K562 (cell line): Measurements from ENCODE around the gene RBM19. TPM values are rescaled to one million over a fixed set of nuclear protein-coding genes. Genes with fewer than 3 reads are reported as not detected.
A peak's percentile ranks its signal among the peaks of the same experiment; 100 is the strongest.

Experiments used
- ERF ChIP-seq: fragments of 450-650 bp; formaldehyde crosslinking; IDR thresholded peaks from 2 replicates; pipeline ENCODE4 v1.4.0; 2020; ENCODE audit warnings: mild to moderate bottlenecking, mixed read lengths
- HCFC1 ChIP-seq: IDR thresholded peaks from 2 replicates; pipeline ENCODE4 v1.6.1; 2012; ENCODE audit warnings: low read depth, low read length, improper control_type of control experiment
- KDM4B ChIP-seq, 2 experiments: fragments of 450-650 bp in 1 of 2; sonication (generic) in 1 of 2; IDR thresholded peaks; 2 replicates each; pipeline ENCODE4 v1.6.1; 2016 to 2017; ENCODE audit warnings: borderline replicate concordance in 2 of 2, antibody characterized with exemption in 1 of 2, low read depth in 1 of 2, mild to moderate bottlenecking in 1 of 2
- MTF1 ChIP-seq: fragments of 250-450 bp; sonication (Bioruptor Pico); IDR thresholded peaks from 2 replicates; pipeline ENCODE4 v1.9.0; 2021; ENCODE audit warnings: moderate library complexity, mild to moderate bottlenecking, inconsistent platforms, borderline replicate concordance
- NFXL1 ChIP-seq: fragments of 450-650 bp; formaldehyde crosslinking; IDR thresholded peaks from 2 replicates; pipeline ENCODE4 v1.4.0; 2021; ENCODE audit warnings: mild to moderate bottlenecking
- NR2C1 ChIP-seq, 2 experiments: fragments of 450-650 bp; IDR thresholded peaks; 2 replicates each; pipeline ENCODE4 v1.6.1; 2017; ENCODE audit warnings: mild to moderate bottlenecking in 2 of 2, antibody characterized with exemption in 1 of 2, inconsistent platforms in 1 of 2, missing compliant biosample characterization in 1 of 2, missing genetic modification characterization in 1 of 2
- RFX1 ChIP-seq: fragments of 450-650 bp; IDR thresholded peaks from 2 replicates; pipeline ENCODE4 v1.6.1; 2016; ENCODE audit warnings: mild to moderate bottlenecking, moderate library complexity
- RUNX1 ChIP-seq: sonication (generic); IDR thresholded peaks from 2 replicates; pipeline ENCODE4 v1.6.1; 2016; ENCODE audit warnings: antibody characterized with exemption, low read depth
- SMAD4 ChIP-seq: fragments of 250-450 bp; sonication (Bioruptor Pico); conservative IDR thresholded peaks from 2 replicates; pipeline ENCODE4 v1.8.0; 2021; ENCODE audit warnings: inconsistent platforms, mild to moderate bottlenecking, moderate library complexity
- SNRNP70 ChIP-seq: fragments of 200-400 bp; formaldehyde crosslinking; optimal IDR thresholded peaks from 2 replicates; pipeline ENCODE3; 2017; ENCODE audit warnings: low read depth, low read length
- SP1 ChIP-seq: sonication (generic); formaldehyde crosslinking; IDR thresholded peaks from 2 replicates; pipeline ENCODE4 v1.8.1; 2022; ENCODE audit warnings: mild to moderate bottlenecking, missing genetic modification reagents
- SRSF3 ChIP-seq: fragments of 200-400 bp; formaldehyde crosslinking; IDR thresholded peaks from 2 replicates; pipeline ENCODE4 v1.6.1; 2016; ENCODE audit warnings: mild to moderate bottlenecking, low read length, moderate library complexity; ENCODE audit not compliant: insufficient read depth
- TAL1 ChIP-seq: fragments of 450-650 bp; IDR thresholded peaks from 2 replicates; pipeline ENCODE4 v1.6.1; 2016; ENCODE audit warnings: mild to moderate bottlenecking
- TCFL5 ChIP-seq: fragments of 250-450 bp; sonication (Bioruptor Pico); conservative IDR thresholded peaks from 2 replicates; pipeline ENCODE4 v1.6.1; 2021; ENCODE audit warnings: mild to moderate bottlenecking, moderate library complexity, matching md5 sums
- U2AF1 ChIP-seq: fragments of 200-400 bp; formaldehyde crosslinking; optimal IDR thresholded peaks from 2 replicates; pipeline ENCODE3; 2017; ENCODE audit warnings: mild to moderate bottlenecking, low read depth, low read length, moderate library complexity
- ZBTB1 ChIP-seq: sonication (generic); formaldehyde crosslinking; IDR thresholded peaks from 2 replicates; pipeline ENCODE4 v1.8.1; 2023; ENCODE audit warnings: missing genetic modification reagents, low read depth, mild to moderate bottlenecking, borderline replicate concordance
- ZNF384 ChIP-seq: IDR thresholded peaks from 2 replicates; pipeline ENCODE4 v1.6.1; 2012; ENCODE audit warnings: low read depth, low read length, improper control_type of control experiment
- polyA plus RNA-seq, 8 experiments: library from polyadenylated mRNA; depleted of rRNA in 4 of 8; stranded (reverse) in 5 of 8; unstranded in 3 of 8; fragments of >200 nt; fragmentation: Nextera tagmentation in 2 of 8; fragmentation: Illumina TruSeq in 1 of 8; extraction: Ambion mirVana in 2 of 8; extraction: Trizol in 1 of 8; gene quantifications; 2 replicates each; pipeline versions ENCODE4 v1.2.1 to v1.2.3, GENCODE V29; 2011 to 2014; ENCODE audit warnings: inconsistent platforms in 1 of 8, missing spikeins in 1 of 8
- total RNA-seq, 7 experiments: library from RNA; depleted of rRNA in 6 of 7; stranded (reverse); fragments of >200 nt in 6 of 7; fragmentation: Illumina TruSeq in 2 of 7; extraction: Trizol in 2 of 7; gene quantifications; 2 replicates each; pipeline versions ENCODE4 v1.2.1 to v1.2.3, GENCODE V29; 2011 to 2021; ENCODE audit warnings: low replicate concordance in 1 of 7
- TF ChIP-seq, protein P1 (sequence below): sonication (generic); formaldehyde crosslinking; IDR thresholded peaks from 2 replicates; pipeline ENCODE4 v1.9.0; 2022; ENCODE audit warnings: mild to moderate bottlenecking, missing genetic modification reagents
- TF ChIP-seq, protein P2 (sequence below): sonication (generic); formaldehyde crosslinking; IDR thresholded peaks from 2 replicates; pipeline ENCODE4 v1.8.0; 2023; ENCODE audit warnings: mild to moderate bottlenecking, missing genetic modification reagents
- TF ChIP-seq, protein P3 (sequence below): sonication (generic); formaldehyde crosslinking; IDR thresholded peaks from 2 replicates; pipeline ENCODE4 v1.4.0; 2020; ENCODE audit warnings: mild to moderate bottlenecking, missing genetic modification reagents
- TF ChIP-seq, protein P4 (sequence below): sonication (generic); formaldehyde crosslinking; IDR thresholded peaks from 2 replicates; pipeline ENCODE4 v1.5.0; 2020; ENCODE audit warnings: missing genetic modification reagents

RBM19 gene
- total and polyA plus RNA-seq, 9 of the 15 experiments (the other 6 are each of a cell fraction or from before 2014, with no cell fraction given), result 16.0 to 58.4 (median 37.9) TPM

DNA sequence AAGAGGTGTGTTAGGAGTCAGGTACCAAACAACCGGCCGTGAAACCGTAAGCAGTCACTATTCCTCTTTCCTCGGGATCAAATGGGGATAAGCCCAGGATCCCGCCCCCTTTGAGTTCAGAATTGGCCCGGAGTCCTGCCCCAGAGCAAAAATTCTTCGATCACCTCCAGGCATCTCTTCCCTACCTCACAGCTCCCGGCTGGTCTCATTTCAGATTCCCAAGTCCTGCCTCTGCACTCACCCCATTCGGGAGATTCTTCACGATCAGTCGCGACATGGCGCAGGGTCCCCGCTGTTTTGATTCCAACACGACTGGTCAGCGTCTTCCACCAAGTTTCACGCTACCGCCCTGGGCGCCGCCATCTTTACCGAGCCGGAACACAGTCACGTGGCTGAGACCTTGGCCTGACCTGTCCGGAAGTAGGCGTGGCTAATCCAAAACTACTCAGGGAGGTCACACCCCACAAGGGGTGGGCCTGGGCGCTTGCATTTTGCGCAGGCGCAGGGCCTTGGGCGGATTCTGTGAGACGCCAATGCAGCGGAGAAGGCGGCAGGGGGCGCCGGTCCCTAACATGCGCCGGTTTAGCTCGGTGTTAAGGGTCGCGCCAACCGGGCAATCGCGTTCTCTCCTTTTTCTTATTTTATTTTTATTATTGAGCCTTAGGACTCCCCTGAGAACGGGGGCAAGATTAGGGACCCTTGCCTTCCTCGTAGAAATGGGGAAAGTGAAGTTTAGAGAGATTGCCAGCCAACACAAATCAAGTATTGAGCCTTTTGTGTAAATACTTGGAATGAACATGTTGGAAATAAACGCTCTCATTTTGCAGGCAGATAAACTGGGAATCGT is at the start of gene RBM19 (continued):
- TF ChIP-seq SNRNP70 (no peak), SP1 (CRISPR knock-in tag) (peak; percentile 80), NR2C1 (IDR thresholded peaks at IDR 0.05) (peak; percentile 93), NR2C1 (tag; IDR thresholded peaks at IDR 0.05) (peak; percentile 95), KDM4B (IDR thresholded peaks at IDR 0.05; ENCODE audit: borderline replicate concordance in 2 of 2, low read depth in 1 of 2) (peak in 1 of 2 experiments; percentile 80; a peak in 1 of 4 replicates), ZNF384 (no peak), ERF (CRISPR knock-in tag) (no peak), RFX1 (no peak), SMAD4 (no peak; the same call in 1 of the 2 replicates), SRSF3 (no peak), TCFL5 (CRISPR knock-in tag) (no peak), TAL1 (no peak), MTF1 (CRISPR knock-in tag) (no peak), ZBTB1 (CRISPR knock-in tag) (no peak), RUNX1 (no peak), HCFC1 (peak; percentile 82), NFXL1 (no peak), U2AF1 (no peak)
- TF ChIP-seq, protein P1, sequence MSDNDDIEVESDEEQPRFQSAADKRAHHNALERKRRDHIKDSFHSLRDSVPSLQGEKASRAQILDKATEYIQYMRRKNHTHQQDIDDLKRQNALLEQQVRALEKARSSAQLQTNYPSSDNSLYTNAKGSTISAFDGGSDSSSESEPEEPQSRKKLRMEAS (CRISPR knock-in tag), result peak; percentile 98
- TF ChIP-seq, protein P2, sequence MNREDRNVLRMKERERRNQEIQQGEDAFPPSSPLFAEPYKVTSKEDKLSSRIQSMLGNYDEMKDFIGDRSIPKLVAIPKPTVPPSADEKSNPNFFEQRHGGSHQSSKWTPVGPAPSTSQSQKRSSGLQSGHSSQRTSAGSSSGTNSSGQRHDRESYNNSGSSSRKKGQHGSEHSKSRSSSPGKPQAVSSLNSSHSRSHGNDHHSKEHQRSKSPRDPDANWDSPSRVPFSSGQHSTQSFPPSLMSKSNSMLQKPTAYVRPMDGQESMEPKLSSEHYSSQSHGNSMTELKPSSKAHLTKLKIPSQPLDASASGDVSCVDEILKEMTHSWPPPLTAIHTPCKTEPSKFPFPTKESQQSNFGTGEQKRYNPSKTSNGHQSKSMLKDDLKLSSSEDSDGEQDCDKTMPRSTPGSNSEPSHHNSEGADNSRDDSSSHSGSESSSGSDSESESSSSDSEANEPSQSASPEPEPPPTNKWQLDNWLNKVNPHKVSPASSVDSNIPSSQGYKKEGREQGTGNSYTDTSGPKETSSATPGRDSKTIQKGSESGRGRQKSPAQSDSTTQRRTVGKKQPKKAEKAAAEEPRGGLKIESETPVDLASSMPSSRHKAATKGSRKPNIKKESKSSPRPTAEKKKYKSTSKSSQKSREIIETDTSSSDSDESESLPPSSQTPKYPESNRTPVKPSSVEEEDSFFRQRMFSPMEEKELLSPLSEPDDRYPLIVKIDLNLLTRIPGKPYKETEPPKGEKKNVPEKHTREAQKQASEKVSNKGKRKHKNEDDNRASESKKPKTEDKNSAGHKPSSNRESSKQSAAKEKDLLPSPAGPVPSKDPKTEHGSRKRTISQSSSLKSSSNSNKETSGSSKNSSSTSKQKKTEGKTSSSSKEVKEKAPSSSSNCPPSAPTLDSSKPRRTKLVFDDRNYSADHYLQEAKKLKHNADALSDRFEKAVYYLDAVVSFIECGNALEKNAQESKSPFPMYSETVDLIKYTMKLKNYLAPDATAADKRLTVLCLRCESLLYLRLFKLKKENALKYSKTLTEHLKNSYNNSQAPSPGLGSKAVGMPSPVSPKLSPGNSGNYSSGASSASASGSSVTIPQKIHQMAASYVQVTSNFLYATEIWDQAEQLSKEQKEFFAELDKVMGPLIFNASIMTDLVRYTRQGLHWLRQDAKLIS (CRISPR knock-in tag), result no peak
- TF ChIP-seq, protein P3, sequence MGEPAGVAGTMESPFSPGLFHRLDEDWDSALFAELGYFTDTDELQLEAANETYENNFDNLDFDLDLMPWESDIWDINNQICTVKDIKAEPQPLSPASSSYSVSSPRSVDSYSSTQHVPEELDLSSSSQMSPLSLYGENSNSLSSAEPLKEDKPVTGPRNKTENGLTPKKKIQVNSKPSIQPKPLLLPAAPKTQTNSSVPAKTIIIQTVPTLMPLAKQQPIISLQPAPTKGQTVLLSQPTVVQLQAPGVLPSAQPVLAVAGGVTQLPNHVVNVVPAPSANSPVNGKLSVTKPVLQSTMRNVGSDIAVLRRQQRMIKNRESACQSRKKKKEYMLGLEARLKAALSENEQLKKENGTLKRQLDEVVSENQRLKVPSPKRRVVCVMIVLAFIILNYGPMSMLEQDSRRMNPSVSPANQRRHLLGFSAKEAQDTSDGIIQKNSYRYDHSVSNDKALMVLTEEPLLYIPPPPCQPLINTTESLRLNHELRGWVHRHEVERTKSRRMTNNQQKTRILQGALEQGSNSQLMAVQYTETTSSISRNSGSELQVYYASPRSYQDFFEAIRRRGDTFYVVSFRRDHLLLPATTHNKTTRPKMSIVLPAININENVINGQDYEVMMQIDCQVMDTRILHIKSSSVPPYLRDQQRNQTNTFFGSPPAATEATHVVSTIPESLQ (CRISPR knock-in tag), result no peak
- TF ChIP-seq, protein P4, sequence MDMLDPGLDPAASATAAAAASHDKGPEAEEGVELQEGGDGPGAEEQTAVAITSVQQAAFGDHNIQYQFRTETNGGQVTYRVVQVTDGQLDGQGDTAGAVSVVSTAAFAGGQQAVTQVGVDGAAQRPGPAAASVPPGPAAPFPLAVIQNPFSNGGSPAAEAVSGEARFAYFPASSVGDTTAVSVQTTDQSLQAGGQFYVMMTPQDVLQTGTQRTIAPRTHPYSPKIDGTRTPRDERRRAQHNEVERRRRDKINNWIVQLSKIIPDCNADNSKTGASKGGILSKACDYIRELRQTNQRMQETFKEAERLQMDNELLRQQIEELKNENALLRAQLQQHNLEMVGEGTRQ (CRISPR knock-in tag), result peak; percentile 99
